HG02588 (cell line): ENCODE measurements around the gene SEC24D.
A peak's percentile ranks its signal among the peaks of the same experiment; 100 is the strongest.

Experiments used
- ATAC-seq: cut with Tn5 transposase; IDR thresholded peaks from one replicate; pipeline ENCODE4 v1.9.1; 2021; ENCODE audit warnings: mild to moderate bottlenecking, moderate library complexity; ENCODE audit not compliant: unreplicated experiment

Gene SEC24D

DNA sequence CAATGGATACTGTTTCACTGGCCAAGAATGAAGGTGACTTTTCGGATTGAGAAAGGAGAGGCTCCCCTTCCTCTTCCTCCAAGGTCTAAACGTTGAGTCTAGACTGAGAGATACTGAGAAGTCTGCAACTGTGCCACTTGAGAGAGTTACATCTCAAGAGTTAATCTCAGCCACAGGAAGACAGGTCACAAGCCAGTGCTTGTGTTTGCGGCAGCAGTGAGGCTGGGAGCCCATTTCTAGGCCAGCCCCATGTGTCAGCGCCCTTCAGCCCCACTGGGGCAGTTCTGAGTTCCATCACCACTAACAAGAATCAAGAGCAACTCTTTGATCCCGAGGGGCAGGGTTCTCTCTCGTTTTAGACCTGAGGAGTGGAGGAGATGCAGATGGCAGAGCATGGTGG, 7.3 kb upstream of the SEC24D start:
- no peak for ATAC-seq

DNA sequence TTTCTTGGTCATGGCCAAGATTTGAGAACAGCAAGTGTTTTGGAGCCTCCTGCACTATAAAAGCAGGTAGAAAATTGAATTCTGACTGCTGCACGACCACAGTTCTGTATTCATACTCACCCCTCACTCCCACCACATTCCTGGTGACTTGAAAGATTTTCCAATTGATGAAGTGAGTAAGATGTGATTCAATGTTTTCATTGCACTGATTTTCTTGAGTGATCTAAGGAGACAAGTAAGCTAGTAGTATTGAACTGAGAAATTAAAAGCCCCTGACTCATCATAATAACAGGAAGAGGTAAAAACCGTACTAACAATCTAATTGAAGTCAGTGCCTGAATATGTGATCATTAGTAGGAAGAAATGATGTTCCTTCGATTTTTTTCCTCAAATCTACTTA, 6.1 kb upstream of the SEC24D start:
- ATAC-seq = no peak

DNA sequence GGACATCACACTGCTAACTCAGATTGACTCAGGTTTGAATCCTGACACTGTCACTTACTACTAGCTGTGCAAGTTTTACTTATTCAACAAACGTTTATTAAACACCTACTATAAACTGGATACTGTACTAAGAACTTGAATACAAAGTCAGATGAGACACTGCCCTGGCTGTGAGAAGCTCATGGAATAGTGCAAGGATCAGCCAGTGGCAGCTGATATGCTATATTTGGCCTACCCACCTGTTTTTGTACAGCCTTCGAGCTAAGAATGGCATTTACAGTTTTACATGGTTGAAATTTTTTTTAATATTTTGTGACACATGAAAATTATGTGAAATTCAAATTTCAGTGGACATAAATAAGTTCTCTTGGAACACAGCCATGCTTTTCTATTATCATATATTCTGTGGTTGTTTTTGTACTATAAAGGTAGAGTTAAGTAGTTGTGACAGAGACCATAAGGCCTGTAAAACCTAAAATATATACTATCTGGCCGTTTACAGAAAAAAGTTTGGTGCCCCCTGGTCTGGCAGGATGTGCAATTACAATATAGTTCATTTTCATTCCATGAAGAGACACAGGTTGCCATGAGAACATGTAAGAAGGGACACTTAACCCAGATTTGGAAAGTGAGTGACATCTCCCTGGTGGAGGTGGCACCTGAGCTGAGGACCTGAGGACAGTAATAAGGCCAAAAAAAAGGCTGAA, 3.4 kb upstream of the SEC24D start:
- ATAC-seq = no peak

DNA sequence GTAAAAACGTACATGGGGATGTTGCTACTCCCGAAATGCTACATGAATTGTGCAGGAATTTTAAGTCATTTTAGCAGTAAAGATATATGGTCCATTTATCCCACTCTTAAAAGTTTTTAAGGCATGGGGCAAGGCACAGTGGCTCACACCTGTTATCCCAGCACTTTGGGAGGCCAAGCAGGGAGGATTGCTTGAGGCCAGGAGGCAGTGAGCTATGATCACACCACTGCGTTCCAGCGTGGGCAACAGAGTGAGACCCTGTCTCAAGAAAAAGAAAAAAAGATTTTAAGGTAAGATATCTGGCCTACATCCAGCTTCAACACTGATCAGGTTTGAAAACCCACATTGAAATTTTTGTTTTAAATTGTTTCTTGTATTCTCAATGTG, 1.2 kb upstream of the SEC24D start:
- no peak for ATAC-seq

DNA sequence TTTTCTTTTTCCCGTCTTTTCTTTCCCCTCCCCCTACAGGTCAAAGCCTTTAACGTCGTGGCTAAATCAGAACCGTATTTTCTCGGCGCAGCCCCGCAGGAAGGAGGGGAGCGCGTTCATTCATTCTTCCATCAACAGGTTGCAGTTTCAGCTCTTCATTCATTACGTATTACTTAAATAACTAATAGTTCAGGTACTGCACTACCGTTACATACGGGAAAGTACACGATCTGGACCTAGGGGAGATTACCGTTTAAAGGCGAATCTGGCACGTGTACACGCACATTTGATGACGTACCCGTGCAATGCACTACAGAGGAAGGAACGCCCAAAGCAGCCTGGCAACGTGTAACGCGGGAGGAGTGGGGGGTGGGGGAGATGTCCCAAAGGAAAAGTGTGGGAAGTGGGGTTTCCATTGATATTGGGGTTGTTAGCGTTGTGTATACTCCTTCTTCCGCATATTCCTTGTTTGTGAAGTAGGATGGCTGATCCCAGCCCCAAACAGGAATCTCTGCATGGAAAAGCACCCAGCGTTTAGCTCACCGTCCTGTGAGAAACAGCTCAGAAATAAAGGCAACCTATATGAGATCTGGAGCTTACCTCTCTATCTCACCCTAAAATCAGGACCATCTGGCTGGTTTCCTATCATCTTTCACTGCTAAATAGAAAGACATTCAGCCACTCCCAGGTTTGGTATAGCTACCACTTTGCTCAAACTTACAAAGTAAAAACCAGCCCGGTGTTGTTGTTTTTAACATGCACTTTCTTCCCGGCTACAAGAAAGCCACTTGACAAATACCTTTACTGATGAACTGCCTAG, 585 bp upstream of the SEC24D start:
- peak; percentile 39 for ATAC-seq

DNA sequence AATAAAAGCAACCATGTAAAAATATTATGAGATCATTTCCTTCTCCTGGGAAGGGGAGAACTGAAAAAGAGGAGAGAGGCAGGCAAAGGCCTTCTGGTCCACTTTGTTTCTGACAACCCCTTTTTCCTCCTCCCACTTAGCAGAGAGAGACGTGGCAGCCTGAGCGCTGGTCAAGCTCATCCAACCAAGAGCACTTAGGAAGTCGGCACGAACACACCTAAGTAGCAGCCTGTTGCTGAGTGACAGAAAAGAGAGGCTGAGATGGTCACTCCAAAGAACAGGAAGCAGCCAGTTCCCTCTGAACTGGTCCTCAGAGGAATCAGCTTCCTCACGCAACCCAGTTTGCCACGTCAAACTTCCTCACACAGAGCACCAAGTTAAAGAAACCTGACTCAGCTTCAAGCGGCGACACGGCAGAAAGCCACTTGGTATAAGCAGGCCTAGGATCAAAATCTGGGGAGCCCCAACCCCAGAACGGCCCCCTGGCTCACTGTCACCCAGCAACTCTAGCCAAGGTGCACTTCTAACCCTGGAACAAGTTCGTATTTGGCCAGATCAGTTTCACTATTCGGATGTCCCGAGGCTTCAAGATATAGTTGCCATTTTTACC, 861 bp downstream of the SEC24D start:
- ATAC-seq = peak; percentile 66

DNA sequence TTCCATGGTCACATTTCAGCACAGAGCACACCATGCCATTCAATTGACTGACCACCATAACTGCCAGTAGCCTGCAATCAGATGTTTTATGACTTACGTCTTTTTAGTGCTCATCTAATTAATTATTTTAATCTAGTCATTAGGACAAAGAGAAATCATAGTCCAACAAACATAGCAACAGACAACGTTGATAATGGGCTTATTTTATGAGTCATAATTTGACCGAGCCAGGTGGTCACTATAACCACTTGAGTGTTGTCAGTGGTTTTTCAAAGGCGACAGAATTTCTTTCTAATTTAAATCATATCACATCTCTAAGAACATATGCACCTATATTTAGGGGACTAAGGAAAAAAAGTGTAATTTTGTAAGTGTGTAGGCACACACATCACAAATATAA, 1.9 kb downstream of the SEC24D start:
- ATAC-seq = no peak

DNA sequence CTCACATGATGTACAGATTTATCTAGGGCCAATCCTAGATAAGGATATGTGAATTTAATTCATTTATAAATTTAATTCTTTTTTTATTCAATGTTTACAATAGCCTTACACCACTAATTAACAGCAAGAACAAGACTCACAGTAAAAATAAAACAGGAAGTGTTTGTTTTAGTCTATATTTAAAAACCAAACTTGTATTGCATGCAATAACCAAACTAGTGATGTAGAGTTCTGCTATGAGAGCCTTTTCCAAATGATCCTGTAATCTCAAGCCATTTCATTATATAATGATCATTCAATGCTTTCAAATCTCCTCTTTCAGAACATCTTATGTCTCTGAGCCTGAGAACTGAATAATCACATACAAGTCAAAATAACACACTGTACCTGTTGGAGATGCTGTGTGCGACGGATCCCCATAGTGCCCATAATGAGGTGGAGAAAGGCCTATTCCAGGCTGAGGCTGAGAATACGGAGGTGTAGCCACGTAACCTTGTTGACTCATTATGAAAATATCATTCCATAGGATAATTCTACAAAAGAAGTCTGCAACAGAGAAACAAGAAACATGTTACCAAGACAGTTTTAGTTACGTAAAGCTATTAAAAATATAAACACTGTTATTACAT, 2.6 kb downstream of the SEC24D start:
- no peak for ATAC-seq

DNA sequence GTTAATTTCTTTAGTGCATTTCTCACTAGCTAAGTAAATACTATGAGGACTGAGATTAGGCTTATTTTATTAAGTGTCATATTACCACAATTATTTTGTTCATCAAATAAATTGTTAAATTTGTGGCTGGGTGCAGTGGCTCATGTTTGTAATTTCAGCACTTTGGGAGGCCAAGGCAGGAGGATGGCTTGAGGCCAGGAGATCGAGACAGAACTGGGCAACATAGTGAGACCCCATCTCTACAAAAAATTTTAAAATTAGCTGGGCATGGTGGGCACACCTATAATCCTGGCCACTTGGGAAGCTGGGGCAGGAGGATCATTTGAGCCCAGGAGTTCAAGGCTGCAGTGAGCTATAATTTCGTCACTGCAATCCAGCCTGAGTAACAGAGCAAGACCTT, 6.8 kb downstream of the SEC24D start:
- no peak for ATAC-seq

DNA sequence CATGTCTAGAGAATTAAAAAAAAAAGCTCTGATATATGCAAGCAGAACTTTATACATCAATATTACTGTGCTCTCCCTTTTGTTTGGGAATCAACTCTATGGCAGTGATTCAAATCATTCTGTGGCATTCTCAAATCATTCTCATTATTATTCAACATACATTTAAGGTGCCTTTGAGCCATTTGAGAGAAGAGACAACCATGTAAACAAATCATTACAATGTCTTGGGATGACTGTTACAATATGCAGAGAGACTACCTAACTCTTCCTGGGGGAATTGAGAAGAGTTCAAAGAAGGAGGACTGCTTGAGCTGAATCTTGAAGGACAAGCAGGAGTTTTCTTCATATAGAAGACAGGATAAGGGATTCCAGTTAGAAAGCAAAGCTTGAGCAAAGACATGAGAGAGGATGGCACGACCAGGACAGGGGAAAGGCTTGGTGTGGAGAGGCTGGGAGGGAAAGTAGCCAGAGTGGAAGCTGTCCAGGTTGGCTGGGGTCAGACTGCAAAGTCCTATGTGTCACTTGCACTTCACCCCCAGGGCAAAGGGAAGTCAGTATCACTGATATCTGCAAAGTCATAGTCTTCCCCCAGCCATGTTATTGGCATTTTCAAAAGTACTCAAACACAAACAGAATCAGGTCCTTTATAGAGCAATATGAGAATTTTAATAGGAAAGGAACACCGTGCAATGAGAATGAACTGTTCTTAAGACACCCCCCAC, 9.0 kb downstream of the SEC24D start:
- peak; percentile 36 for ATAC-seq

DNA sequence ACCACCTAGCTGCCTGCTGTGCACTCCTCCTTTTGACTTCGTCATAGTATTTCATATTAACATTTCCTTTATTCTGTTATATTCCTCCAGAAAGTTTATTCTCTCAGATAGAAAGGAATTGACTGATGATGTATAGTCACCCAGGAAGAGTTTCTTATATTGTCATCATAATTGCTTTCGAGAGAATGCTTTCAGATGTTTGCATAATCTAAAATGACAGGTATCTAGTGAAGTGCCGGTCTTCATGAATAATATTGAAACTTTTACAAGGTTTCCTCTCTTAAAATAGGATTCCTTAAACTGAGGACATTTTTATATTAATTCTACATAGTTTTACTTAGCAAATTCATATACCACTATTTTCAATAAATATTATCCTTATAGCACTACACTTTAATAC, 10.1 kb downstream of the SEC24D start:
- peak; percentile 51 for ATAC-seq

DNA sequence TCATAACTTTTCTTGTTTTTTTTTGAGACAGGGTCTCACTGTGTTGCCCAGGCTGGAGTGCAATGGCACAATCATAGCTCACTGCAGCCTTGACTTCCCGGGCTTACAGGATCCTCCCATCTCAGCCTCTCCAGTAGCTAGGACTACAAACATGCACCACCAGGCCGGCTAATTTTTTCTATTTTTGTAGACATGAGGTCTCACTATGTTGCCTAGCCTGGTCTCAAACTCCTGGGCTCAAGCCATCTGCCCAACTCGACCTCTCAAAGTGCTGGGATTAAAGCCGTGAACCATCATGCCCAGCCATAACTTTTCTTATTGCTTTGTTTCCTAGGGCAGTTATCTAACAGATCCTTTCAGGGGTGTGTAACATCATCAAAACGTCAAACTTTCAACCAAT, 11.8 kb downstream of the SEC24D start:
- ATAC-seq = no peak

DNA sequence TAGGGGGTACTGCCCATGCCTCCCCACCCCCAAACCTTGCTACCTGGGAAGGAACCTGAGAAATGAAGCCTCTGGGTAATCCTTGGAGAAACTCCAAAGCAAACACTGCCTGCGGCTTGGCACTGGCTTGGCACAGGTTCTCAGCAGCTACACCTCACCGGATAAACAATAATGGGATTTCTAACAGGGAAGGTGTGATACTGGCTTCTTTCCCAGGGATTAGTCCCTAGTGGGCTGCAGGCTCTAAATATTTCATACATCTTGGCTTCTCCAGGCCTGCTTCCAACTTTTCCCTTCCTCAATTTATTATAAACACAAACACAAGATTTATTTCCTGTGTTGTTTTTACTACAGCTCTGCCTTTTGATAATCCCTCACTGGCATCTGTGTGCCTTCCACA, 12.5 kb downstream of the SEC24D start:
- no peak for ATAC-seq

DNA sequence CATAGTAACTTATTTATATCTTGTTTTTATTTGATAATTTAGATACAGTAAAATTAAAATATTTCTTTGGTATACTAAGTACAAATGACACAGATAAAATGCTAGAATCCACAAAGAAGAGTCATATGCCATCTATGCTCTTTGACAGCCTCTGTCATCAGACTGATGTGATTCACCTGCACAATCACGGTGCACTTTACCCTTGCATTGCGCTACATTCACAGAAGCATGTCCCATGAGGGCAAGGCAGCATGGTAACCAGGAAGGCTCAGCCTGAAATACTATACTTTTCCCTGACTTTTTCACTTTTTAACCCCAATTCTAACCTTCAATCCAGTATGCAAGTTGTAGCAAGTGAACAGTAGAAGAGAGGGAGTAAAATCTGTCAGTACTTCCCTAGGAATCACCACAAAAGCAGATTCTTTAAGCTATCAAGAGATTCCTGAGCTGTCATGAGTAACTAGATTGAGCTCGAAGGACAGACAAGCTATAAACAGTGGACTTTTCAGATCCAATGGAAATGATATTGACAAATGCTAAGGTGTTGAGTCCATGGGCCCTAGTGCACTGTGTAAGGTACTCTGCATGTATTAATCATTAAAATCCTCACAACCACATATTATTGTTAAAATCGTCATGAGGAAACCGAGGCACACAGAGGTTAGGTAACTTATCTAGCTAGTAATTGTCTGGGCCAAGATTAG, 14.2 kb downstream of the SEC24D start:
- ATAC-seq = no peak

DNA sequence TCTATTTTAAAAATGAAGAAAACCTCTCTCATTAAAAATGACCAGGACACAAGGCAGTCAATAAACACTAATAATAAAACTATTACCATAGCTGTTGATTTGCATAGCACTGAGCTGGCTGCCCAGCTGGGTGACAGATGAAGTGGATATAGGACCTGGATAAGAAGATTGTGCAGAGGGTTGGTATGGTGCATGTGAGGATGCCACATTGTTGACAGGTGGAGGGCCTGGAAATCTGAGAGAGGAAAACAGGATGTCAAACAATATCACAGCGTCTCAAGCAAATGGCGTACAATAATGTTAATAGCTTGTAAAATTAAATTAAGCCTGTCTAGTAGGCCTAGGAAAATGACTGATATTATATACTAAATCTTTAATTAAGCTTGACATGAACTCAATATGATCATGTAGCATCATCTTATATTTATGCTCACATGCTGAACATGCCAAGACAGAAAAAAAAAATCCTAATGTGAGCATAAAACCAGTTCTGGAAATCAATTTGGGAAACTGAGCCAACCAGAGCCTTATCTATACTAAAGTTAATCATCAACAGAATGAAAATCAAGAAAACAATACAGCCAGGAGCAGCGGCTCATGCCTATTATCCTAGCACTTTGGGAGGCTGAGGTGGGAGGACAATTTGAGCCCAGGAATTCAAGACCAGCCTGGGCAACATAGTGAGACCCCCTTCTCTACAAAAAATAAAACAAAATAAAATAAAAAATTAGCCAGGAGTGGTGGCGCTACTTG, 18.6 kb downstream of the SEC24D start:
- ATAC-seq = no peak

DNA sequence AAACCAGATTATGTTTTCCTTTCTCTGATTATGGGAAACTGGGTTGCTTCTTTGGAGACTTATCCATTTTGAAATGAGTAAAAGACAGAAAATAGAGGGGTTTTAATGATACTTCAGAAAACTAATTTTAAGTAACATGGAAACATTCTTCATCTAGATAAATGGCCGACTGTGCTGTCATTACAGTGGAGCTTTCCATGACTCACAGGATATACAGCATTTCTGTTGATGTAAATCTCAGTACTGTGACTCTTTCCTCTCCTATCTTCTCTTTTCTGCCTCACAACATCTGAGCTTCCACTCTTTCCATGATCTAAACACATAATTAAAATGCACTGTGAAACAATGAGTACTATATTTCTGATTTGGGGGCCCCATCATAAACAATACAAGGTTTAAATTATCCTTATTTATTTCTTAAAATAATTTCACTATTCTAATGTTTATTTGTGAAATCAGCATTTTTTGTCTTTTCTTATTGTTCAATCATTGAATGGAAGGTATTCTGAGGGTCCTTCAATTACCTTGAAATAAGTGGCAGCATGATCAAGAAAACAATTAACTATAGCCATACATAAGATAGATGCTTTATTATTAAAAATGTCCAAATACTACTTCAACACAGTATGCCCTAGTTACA, 19.3 kb downstream of the SEC24D start:
- no peak for ATAC-seq

DNA sequence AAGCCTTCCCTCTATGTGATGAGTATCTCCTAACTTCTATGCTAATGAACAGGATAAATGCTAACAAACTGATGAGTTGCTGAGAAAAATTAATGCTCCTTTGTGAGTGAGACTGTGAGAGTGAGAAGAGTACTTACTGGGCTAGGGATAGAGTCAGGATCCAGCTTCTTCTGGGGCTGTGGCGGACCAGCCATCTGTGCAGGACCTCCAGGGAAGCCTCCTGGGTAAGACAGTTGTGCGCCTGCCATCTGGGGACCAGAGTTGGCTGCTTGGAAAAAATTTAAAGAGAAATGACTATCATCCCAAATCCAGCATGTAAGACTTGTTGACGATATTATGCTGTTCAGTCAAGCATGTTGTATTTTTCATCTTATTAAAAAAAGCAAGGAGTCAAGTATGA, 21.0 kb downstream of the SEC24D start:
- no peak for ATAC-seq

DNA sequence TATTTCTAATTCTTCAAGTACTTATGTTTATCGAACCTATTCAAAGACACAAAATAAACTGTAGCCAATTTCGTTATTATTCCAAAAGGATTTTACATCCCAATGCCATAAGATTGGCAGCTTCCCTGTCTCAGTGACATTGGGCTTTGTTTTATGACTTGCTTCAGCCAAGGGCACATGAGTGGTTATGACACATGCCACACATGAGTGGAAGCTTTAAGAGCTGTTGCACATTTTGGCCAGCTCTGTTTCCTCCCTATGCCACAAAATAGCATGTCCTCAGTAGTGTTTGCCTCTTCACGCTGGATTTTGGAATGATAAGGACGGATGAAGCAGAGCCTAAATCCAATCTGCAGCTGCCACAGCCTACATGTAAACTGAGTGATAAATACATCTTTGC, 21.9 kb downstream of the SEC24D start:
- no peak for ATAC-seq

DNA sequence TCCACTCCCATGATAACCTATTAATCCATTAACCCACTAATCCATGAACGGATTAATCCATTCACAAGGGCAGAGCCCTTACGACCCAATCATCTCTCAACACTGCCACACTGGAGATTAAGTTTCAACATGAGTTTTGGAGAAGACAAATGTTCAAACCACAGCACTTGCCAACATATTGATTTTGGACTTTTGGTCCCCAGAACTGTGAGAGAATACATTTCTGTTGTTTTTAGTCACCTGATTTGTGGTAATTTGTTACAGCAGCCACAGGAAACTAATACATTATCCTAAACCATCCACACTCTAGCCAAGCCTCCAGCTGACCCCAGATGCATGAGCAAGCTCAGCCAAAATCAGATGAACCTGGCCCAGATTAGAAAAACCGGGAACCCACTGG, 22.4 kb downstream of the SEC24D start:
- no peak for ATAC-seq
